ENCODE data around the gene EIF5A.

EIF5A gene

DNA sequence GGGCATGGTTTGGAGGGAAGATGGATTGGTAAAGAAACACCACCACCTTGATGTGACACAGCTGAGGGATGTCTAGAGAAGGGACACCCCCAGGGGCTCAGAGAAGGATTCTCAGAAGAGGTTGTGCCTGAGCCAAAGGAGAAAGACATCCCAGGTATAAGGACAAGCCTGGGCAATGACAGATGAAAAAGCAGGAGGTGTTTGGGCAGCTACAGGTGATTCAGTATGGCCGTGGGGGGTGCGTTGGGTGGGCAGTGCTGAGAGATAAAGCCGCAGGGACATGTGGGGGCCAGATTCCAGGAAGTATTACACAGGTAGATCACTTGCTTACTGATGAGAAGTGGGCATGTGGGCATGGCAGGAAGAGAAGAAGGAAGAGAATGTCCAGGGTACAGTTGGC lies 54.5 kb downstream of the EIF5A start:
- no peak for DNase-seq (ENCODE audit: low read depth)
- H3K4me3 ChIP-seq (ENCODE audit: low read length): no peak overlapping the region
- TF ChIP-seq, protein P1, sequence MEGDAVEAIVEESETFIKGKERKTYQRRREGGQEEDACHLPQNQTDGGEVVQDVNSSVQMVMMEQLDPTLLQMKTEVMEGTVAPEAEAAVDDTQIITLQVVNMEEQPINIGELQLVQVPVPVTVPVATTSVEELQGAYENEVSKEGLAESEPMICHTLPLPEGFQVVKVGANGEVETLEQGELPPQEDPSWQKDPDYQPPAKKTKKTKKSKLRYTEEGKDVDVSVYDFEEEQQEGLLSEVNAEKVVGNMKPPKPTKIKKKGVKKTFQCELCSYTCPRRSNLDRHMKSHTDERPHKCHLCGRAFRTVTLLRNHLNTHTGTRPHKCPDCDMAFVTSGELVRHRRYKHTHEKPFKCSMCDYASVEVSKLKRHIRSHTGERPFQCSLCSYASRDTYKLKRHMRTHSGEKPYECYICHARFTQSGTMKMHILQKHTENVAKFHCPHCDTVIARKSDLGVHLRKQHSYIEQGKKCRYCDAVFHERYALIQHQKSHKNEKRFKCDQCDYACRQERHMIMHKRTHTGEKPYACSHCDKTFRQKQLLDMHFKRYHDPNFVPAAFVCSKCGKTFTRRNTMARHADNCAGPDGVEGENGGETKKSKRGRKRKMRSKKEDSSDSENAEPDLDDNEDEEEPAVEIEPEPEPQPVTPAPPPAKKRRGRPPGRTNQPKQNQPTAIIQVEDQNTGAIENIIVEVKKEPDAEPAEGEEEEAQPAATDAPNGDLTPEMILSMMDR (conservative IDR thresholded peaks at IDR 0.05; ENCODE audit: low read depth, low read length): no peak
